ENCODE results near the gene THOC6. TPM values are rescaled to one million over a fixed set of nuclear protein-coding genes. Genes with fewer than 3 reads are reported as not detected.

THOC6 gene
- total RNA-seq, 1 experiment from 2014 or later = 76.5 TPM

GRCh38 chr16:2981899-2982250 lies 42.0 kb upstream of the THOC6 start (continued):
- no peak for TF ChIP-seq STAT6 (CRISPR knock-in tag; conservative IDR thresholded peaks at IDR 0.05; ENCODE audit: low read depth)
- TF ChIP-seq NR3C1 (CRISPR knock-in tag; conservative IDR thresholded peaks at IDR 0.05; ENCODE audit: low read depth) = no peak
- TF ChIP-seq GTF2I (CRISPR knock-in tag; conservative IDR thresholded peaks at IDR 0.05) = no peak
- TF ChIP-seq, protein P1, sequence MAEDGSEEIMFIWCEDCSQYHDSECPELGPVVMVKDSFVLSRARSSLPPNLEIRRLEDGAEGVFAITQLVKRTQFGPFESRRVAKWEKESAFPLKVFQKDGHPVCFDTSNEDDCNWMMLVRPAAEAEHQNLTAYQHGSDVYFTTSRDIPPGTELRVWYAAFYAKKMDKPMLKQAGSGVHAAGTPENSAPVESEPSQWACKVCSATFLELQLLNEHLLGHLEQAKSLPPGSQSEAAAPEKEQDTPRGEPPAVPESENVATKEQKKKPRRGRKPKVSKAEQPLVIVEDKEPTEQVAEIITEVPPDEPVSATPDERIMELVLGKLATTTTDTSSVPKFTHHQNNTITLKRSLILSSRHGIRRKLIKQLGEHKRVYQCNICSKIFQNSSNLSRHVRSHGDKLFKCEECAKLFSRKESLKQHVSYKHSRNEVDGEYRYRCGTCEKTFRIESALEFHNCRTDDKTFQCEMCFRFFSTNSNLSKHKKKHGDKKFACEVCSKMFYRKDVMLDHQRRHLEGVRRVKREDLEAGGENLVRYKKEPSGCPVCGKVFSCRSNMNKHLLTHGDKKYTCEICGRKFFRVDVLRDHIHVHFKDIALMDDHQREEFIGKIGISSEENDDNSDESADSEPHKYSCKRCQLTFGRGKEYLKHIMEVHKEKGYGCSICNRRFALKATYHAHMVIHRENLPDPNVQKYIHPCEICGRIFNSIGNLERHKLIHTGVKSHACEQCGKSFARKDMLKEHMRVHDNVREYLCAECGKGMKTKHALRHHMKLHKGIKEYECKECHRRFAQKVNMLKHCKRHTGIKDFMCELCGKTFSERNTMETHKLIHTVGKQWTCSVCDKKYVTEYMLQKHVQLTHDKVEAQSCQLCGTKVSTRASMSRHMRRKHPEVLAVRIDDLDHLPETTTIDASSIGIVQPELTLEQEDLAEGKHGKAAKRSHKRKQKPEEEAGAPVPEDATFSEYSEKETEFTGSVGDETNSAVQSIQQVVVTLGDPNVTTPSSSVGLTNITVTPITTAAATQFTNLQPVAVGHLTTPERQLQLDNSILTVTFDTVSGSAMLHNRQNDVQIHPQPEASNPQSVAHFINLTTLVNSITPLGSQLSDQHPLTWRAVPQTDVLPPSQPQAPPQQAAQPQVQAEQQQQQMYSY (CRISPR knock-in tag; IDR thresholded peaks at IDR 0.05) = no peak
- TF ChIP-seq NFE2L1 (CRISPR knock-in tag; IDR thresholded peaks at IDR 0.05) = no peak
- peak; percentile 42; the same call in 1 of the 2 replicates for TF ChIP-seq SP1 (CRISPR knock-in tag; conservative IDR thresholded peaks at IDR 0.05)
- peak; percentile 49; the same call in 1 of the 2 replicates for TF ChIP-seq FOXP1 (CRISPR knock-in tag; IDR thresholded peaks at IDR 0.05; ENCODE audit: borderline replicate concordance)
- no peak for TF ChIP-seq ZBTB21 (CRISPR knock-in tag; IDR thresholded peaks at IDR 0.05; ENCODE audit: borderline replicate concordance)
- 0 out of 2 replicates have a peak, but pooled peaks have one; percentile 17 for TF ChIP-seq FOXK1 (CRISPR knock-in tag; IDR thresholded peaks at IDR 0.05)
- TF ChIP-seq SOX15 (CRISPR knock-in tag; IDR thresholded peaks at IDR 0.05) = no peak

GRCh38 chr16:2982402-2982801 lies 41.4 kb upstream of the THOC6 start:
- CTCF ChIA-PET = interaction anchor here (0.6 to 3.9 kb wide), 16 partner anchors 9 to 107 kb away, joined by 3 to 43 read pairs (median 4); partner anchors contain the start of genes KREMEN2 and TNFRSF12A
- H3K9me3 Mint-ChIP-seq = no peaks in the 10 kb centered on the region
- no peaks in the 10 kb centered on the region for H3K36me3 Mint-ChIP-seq
- no peak for DNase-seq (ENCODE audit: low spot score)
- H3K27ac Mint-ChIP-seq = peak overlapping the region; percentile 75
- peaks cover 6% of the 10 kb centered on the region; the same call in 1 of the 2 replicates for H3K27me3 Mint-ChIP-seq (ENCODE audit: low read depth)
- TF ChIP-seq ATF1 (CRISPR knock-in tag; IDR thresholded peaks at IDR 0.05) = no peak
- TF ChIP-seq, protein P2, sequence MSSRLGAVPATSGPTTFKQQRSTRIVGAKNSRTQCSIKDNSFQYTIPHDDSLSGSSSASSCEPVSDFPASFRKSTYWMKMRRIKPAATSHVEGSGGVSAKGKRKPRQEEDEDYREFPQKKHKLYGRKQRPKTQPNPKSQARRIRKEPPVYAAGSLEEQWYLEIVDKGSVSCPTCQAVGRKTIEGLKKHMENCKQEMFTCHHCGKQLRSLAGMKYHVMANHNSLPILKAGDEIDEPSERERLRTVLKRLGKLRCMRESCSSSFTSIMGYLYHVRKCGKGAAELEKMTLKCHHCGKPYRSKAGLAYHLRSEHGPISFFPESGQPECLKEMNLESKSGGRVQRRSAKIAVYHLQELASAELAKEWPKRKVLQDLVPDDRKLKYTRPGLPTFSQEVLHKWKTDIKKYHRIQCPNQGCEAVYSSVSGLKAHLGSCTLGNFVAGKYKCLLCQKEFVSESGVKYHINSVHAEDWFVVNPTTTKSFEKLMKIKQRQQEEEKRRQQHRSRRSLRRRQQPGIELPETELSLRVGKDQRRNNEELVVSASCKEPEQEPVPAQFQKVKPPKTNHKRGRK (CRISPR knock-in tag; IDR thresholded peaks at IDR 0.05; ENCODE audit: borderline replicate concordance) = 0 out of 2 replicates have a peak, but pooled peaks have one; percentile 73
- H3K4me1 Mint-ChIP-seq = peaks cover 24% of the 10 kb centered on the region
- H3K4me3 Mint-ChIP-seq = peak overlapping the region; percentile 79
- POLR2A ChIA-PET = interaction anchor here (1.0 to 2.8 kb wide), 2 partner anchors 13 to 25 kb away, joined by 3 to 11 read pairs; partner anchors contain the start of gene PAQR4
- ATAC-seq = no peak

DNA sequence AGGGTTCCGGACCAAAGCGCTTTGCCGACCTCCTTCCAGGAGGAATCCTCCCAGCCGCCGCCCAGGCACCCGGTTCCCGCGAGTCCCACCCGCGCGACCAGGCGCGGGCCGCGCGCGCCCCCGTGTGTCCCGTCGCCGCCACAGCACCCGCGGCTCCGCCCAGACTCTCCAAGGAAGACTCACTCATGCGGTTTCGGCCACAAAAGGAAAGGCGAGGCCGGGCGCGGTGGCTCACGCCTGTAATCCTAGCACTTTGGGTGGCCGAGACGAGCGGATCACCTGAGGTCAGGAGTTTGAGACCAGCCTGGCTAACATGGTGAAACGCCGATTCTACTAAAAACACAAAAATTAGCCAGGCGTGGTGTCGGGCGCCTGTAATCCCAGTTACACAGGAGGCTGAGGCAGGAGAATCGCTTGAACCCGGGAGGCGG lies 40.1 kb upstream of the THOC6 start:
- H3K4me3 Mint-ChIP-seq = peak overlapping the region; percentile 45
- peaks cover 26% of the 10 kb centered on the region for H3K4me1 Mint-ChIP-seq
- H3K36me3 Mint-ChIP-seq = no peaks in the 10 kb centered on the region
- ATAC-seq (peak; percentile 31), DNase-seq (ENCODE audit: low spot score) (peak; percentile 92)
- no peaks in the 10 kb centered on the region for H3K9me3 Mint-ChIP-seq
- ChIA-PET POLR2A (interaction anchor here (1.0 to 1.5 kb wide), 2 partner anchors 9 to 24 kb away, joined by 3 to 4 read pairs; no protein-coding TSS in a partner anchor), CTCF (interaction anchor here (0.9 to 3.9 kb wide), 11 partner anchors 12 to 132 kb away, joined by 3 to 43 read pairs (median 5); partner anchors contain the start of gene KREMEN2)
- H3K27ac Mint-ChIP-seq = 0 out of 2 replicates have a peak overlapping the region, but pooled peaks have one; percentile 53
- peaks cover 6% of the 10 kb centered on the region; the same call in 1 of the 2 replicates for H3K27me3 Mint-ChIP-seq (ENCODE audit: low read depth)
- no peak for TF ChIP-seq E2F5 (CRISPR knock-in tag; IDR thresholded peaks at IDR 0.05)
- TF ChIP-seq SP1 (CRISPR knock-in tag; conservative IDR thresholded peaks at IDR 0.05) = peak; percentile 42; the same call in 1 of the 2 replicates
- peak; percentile 57; the same call in 1 of the 2 replicates for TF ChIP-seq HMGXB4 (CRISPR knock-in tag; IDR thresholded peaks at IDR 0.05)
- no peak for TF ChIP-seq ZNF232 (CRISPR knock-in tag; IDR thresholded peaks at IDR 0.05)
- TF ChIP-seq FOXK1 (CRISPR knock-in tag; IDR thresholded peaks at IDR 0.05) = 0 out of 2 replicates have a peak, but pooled peaks have one; percentile 17
- TF ChIP-seq CTCF (IDR thresholded peaks at IDR 0.05) = peak; percentile 85
- TF ChIP-seq PRRX2 (CRISPR knock-in tag; IDR thresholded peaks at IDR 0.05) = no peak
- TF ChIP-seq, protein P3, sequence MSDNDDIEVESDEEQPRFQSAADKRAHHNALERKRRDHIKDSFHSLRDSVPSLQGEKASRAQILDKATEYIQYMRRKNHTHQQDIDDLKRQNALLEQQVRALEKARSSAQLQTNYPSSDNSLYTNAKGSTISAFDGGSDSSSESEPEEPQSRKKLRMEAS (CRISPR knock-in tag; IDR thresholded peaks at IDR 0.05) = peak; percentile 40; the same call in 1 of the 2 replicates
- peak; percentile 60; the same call in 1 of the 2 replicates for TF ChIP-seq ETV6 (CRISPR knock-in tag; IDR thresholded peaks at IDR 0.05)

Measured in WTC11 (cell line).